Adrenal gland (tissue), 12 donors: ENCODE data around the gene PRR16. TPM values are rescaled to one million over a fixed set of nuclear protein-coding genes. Genes with fewer than 3 reads are reported as not detected.

Experiments used
- DNase-seq, 7 donors: peaks; one replicate each; pipeline ENCODE4 v3.0.0-alpha.2; 2019 to 2020
- H3K27ac ChIP-seq, 5 donors: fragments of 200-600 bp; sonication (generic) in 4 of 5; 1 replicate in 3 of 5; 2 replicates in 2 of 5; pipeline versions ENCODE4 v1.5.1 to v1.8.0; 2016 to 2020; ENCODE audit warnings: mild to moderate bottlenecking in 1 of 5
- H3K27me3 ChIP-seq: fragments of 200-600 bp; 2 replicates; pipeline ENCODE4 v1.8.0; 2021
- H3K36me3 ChIP-seq, 2 donors: fragments of 200-600 bp; replicated peaks in 1 of 2; 1 replicate in 1 of 2; 2 replicates in 1 of 2; pipeline versions ENCODE4 v1.5.1 to v1.8.0; 2018 to 2022
- H3K4me1 ChIP-seq, 2 donors: fragments of 200-600 bp; replicated peaks in 1 of 2; 1 replicate in 1 of 2; 2 replicates in 1 of 2; pipeline versions ENCODE4 v1.5.1 to v1.8.0; 2018 to 2021
- H3K4me3 ChIP-seq, 4 donors: fragments of 200-600 bp; sonication (generic) in 3 of 4; one replicate each; pipeline ENCODE4 v1.5.1; 2016 to 2018
- H3K9me3 ChIP-seq, 3 donors: fragments of 200-600 bp; sonication (generic) in 1 of 3; replicated peaks in 1 of 3; 1 replicate in 2 of 3; 2 replicates in 1 of 3; pipeline versions ENCODE4 v1.5.1 to v1.8.0; 2016 to 2021
- POLR2A ChIP-seq, 2 donors: fragments of 450-650 bp; IDR thresholded peaks; one replicate each; pipeline ENCODE4 v1.6.1; 2017; ENCODE audit warnings: antibody characterized with exemption in 2 of 2, mild to moderate bottlenecking in 2 of 2, moderate library complexity in 1 of 2
- WGBS, 4 donors: extraction: QIAGEN DNeasy Blood & Tissue Kit in 2 of 4; methylation state at CpG; one replicate each; pipeline versions ENCODE4 v1.1.5 to v1.1.7; 2013 to 2017; 5-methylcytosine and 5-hydroxymethylcytosine counted together
- intact Hi-C, 2 donors: fragments of 100-400 bp; cut with DNase I; formaldehyde crosslinking; loops; one replicate each; pipeline versions ENCODE4 v1.14.1 to v1.15.0; 2022 to 2023
- polyA plus RNA-seq, 3 donors: library from polyadenylated mRNA; stranded (reverse); fragments of 200-250 nt in 2 of 3; fragments of 350-450 nt in 1 of 3; fragmentation: Illumina TruSeq in 1 of 3; extraction: RNeasy Lipid Tissue Mini Kit (QIAGEN cat#74804) in 1 of 3; gene quantifications; one replicate each; pipeline ENCODE4 v1.2.3, GENCODE V29; 2013 to 2014
- total RNA-seq, 9 donors: library from RNA; depleted of rRNA in 4 of 9; stranded (reverse); fragments of >200 nt in 4 of 9; fragments of 120-200 nt in 1 of 9; fragmentation: NEBNext Ultra II Directional in 1 of 9; extraction: Animal tissue kit (Norgen Biotek cat#: 25700) in 1 of 9; gene quantifications; one replicate each; pipeline versions ENCODE4 v1.1.0 to v1.2.4, GENCODE V29; 2013 to 2023
- TF ChIP-seq, protein P1 (sequence below), 6 experiments: fragments of 450-650 bp in 4 of 6; fragments of 200-600 bp in 2 of 6; sonication (generic) in 1 of 6; IDR thresholded peaks; 1 replicate in 5 of 6; 2 replicates in 1 of 6; pipeline versions ENCODE4 v1.5.1 to v1.8.0; 2016 to 2021; ENCODE audit warnings: antibody characterized with exemption in 6 of 6, mild to moderate bottlenecking in 2 of 6, moderate library complexity in 1 of 6
- donor health status: healthy with polysubstance abuse.
- donor health status: Bipolar disorder and iron deficiency.
- donor health status: DM: yes; HTN: yes; CAD: no.
- donor health status: DM: no; HTN: no; CAD: no.
- donor health status: DM: no; HTN: no; CAD: no.
- donor health status: DM: yes; HTN: yes; CAD: no.

PRR16 gene
- total and polyA plus RNA-seq, 12 donors = 0.17 to 22.6 (median 3.0) TPM

DNA sequence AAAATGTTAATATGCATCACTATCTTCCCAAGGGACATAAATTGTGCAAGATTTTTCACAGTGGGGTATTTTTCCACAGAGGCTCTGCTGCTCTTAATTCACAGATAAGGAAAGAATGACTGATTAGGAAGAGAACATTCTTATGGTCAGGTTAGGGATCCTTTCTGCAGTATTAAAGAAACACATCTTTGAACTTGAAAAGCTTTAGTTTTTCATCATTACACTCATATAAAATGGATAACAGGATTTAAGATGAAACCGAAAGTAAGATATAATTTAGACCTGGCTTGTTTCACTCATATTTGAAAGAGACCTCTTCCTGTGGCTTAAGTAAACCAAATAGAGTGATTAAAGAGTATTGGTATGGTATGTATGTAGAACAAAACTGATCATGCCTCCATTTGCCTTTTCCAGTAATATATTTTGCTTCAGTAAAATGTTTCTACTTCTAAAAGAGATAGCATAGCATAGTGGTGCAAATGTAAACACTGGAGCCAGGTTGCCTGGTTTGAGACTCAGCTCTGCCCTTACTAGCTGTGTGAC lies 160.0 kb downstream of the PRR16 start:
- TF ChIP-seq, protein P1, sequence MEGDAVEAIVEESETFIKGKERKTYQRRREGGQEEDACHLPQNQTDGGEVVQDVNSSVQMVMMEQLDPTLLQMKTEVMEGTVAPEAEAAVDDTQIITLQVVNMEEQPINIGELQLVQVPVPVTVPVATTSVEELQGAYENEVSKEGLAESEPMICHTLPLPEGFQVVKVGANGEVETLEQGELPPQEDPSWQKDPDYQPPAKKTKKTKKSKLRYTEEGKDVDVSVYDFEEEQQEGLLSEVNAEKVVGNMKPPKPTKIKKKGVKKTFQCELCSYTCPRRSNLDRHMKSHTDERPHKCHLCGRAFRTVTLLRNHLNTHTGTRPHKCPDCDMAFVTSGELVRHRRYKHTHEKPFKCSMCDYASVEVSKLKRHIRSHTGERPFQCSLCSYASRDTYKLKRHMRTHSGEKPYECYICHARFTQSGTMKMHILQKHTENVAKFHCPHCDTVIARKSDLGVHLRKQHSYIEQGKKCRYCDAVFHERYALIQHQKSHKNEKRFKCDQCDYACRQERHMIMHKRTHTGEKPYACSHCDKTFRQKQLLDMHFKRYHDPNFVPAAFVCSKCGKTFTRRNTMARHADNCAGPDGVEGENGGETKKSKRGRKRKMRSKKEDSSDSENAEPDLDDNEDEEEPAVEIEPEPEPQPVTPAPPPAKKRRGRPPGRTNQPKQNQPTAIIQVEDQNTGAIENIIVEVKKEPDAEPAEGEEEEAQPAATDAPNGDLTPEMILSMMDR (IDR thresholded peaks at IDR 0.05) = no peak
- TF ChIP-seq POLR2A (IDR thresholded peaks at IDR 0.05) = no peak
- intact Hi-C loops = no loop called here
- H3K9me3 ChIP-seq = no peaks in the 10 kb centered on the region
- 43 to 67% (median 63%) methylated on average over 1 of the region's 1 CpG for WGBS, 4 donors
- no peak overlapping the region for H3K27ac ChIP-seq
- DNase-seq = no peak
- no peaks in the 10 kb centered on the region for H3K27me3 ChIP-seq
- H3K4me3 ChIP-seq = no peak overlapping the region
- H3K36me3 ChIP-seq = no peaks in the 10 kb centered on the region
- no peaks in the 10 kb centered on the region for H3K4me1 ChIP-seq

DNA sequence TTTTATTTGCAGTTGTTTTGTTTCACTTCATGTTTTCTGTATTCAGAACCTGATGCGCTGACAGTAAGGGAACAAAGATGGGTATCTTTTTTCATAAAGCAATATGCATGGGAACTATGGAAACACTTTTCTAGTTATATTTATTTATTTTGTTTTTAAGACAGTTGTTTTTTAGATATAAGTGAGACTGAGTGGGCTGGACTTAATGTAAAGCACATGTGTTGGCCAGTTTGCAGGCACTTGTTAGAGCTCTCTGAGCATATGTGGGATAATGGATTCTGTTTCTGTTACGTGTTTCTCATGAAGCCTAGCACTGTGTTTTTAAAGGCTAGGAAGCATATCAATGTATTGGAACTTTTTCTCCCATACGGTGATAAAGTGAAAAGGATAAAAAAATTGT lies 164.1 kb downstream of the PRR16 start:
- no peak for TF ChIP-seq POLR2A (IDR thresholded peaks at IDR 0.05)
- TF ChIP-seq, protein P1 (IDR thresholded peaks at IDR 0.05) = no peak
- H3K4me3 ChIP-seq = no peak overlapping the region
- intact Hi-C loops = no loop called here

DNA sequence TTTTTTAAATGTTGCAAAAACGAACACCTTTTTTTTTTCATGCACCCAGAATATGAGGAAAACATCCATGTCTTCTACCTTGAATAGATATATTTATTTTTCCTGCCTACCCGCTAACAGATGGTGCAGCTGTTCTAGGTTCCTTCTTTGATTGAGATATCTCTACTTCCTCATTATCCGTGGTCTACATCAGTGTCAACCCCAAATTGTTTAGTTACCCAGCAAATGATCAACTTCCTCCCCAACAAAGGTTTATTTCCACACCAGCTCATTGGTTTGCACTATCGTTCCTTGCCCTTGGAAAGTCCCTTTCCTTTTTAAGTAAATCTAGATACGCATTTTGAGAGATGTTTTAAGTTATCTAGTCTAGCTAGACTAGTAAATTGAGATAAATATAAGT lies 166.4 kb downstream of the PRR16 start:
- Histone ChIP-seq H3K4me1 (no peaks in the 10 kb centered on the region), H3K27me3 (no peaks in the 10 kb centered on the region), H3K27ac (no peak overlapping the region), H3K36me3 (no peaks in the 10 kb centered on the region), H3K4me3 (no peak overlapping the region), H3K9me3 (no peaks in the 10 kb centered on the region)
- TF ChIP-seq, protein P1 (IDR thresholded peaks at IDR 0.05) = no peak
- no peak for TF ChIP-seq POLR2A (IDR thresholded peaks at IDR 0.05)
- 64 to 72% (median 66%) methylated on average over 5 of the region's 5 CpGs for WGBS, 4 donors
- intact Hi-C loops = no loop called here
- DNase-seq = no peak

More for the DNA sequence above, 164.1 kb downstream of the PRR16 start:
- H3K9me3 ChIP-seq = no peaks in the 10 kb centered on the region
- no peaks in the 10 kb centered on the region for H3K36me3 ChIP-seq
- no peak overlapping the region for H3K27ac ChIP-seq
- no peak for DNase-seq
- H3K4me1 ChIP-seq = no peaks in the 10 kb centered on the region
- 81 to 84% (median 83%) methylated on average over 3 of the region's 3 CpGs for WGBS, 4 donors
- no peaks in the 10 kb centered on the region for H3K27me3 ChIP-seq

DNA sequence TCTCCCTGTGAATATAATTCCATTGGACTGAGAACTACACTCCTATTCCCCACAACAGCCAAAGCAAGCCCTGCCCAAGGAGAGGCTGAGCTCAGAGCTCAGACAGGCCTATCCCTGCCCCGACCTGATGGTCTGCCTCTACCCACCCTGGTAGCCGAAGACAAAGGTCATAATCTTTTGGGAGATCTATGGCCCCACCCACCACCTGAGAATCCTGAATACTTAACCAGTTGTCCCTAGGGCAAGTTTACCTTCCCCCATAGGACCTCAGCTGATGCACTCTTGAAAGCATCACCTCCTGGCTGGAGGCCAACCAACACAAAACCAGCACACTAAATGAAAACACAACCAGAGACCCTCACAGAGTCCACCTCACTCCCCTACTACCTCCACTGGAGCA lies 167.5 kb downstream of the PRR16 start:
- intact Hi-C loops = no loop called here

More for the DNA sequence above, 167.5 kb downstream of the PRR16 start:
- no peak for TF ChIP-seq POLR2A (IDR thresholded peaks at IDR 0.05)
- TF ChIP-seq, protein P1 (IDR thresholded peaks at IDR 0.05) = no peak
- Histone ChIP-seq H3K4me1 (no peaks in the 10 kb centered on the region), H3K9me3 (no peaks in the 10 kb centered on the region), H3K36me3 (no peaks in the 10 kb centered on the region), H3K4me3 (no peak overlapping the region), H3K27me3 (no peaks in the 10 kb centered on the region), H3K27ac (no peak overlapping the region)
- DNase-seq = no peak
- WGBS, 4 donors = 72 to 100% (median 80%) methylated on average over 2 of the region's 2 CpGs
